Activated CD8-positive, alpha-beta memory T cell treated with anti-CD3 and anti-CD28 coated beads for 48 hours (primary cell): Measurements from ENCODE around the gene KANK2.

Experiments
- DNase-seq, 3 experiments: peaks; one replicate each; pipeline ENCODE4 v3.0.0-alpha.2; 2020; ENCODE audit warnings: low read depth in 2 of 3, low spot score in 2 of 3

KANK2 gene

GRCh38 chr19:11226716-11227166 is 29.4 kb upstream of the KANK2 start:
- DNase-seq = no peak

DNA sequence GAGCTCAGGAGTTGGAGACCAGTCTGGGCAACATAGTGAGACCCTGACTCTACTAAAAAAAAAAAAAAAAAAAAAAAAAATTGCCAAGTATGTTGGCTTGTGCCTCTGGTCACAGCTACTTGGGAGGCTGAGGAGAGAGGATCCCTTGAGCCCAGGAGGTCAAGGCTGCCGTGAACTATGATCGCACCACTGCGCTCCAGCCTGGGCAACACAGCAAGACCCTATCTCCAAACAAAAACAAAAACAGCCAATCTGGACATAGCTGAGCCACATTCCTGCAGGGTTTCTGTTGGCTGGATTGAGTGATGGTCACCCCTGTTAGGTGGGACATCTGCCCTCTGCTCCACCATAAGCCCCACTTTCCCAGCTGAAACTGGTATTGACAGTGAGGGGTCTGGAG is 28.5 kb upstream of the KANK2 start:
- DNase-seq = no peak

DNA sequence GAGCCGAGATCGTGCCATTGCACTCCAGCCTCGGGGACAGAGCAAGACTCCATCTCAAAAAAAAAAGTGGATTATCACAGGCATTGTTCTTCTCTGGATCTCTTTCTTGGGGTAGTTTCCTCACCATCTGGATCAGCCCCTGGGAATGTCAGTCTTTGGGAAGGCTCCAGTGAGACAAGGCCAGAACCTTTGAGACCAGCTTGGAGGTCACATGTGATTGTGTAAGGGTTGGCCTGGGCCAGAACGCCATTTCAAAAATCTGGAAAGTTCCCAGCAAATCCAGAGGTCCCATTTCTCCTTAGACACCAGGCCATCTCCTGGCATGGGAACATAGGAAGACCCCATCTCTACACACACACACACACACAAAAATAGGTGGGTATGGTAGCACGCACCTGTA is 27.8 kb upstream of the KANK2 start:
- no peak for DNase-seq

DNA sequence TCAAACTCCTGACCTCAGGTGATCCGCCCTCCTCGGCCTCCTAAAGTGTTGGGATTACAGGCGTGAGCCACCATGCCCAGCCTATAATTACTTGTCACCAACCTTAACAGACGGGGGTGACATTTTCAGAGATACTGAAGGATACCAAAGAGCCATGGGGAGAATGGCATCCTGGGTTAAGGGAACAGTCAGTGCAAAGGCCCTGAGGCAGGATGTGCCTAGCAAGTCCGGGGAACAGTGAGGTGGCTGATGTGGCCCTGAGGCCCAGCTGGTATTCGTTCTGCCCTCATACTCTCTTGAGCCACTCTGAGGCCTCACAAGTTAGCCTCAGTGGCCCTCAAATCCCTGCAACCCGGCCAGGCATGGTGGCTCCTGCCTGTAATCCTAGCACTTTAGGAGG is 27.1 kb upstream of the KANK2 start:
- DNase-seq = no peak

DNA sequence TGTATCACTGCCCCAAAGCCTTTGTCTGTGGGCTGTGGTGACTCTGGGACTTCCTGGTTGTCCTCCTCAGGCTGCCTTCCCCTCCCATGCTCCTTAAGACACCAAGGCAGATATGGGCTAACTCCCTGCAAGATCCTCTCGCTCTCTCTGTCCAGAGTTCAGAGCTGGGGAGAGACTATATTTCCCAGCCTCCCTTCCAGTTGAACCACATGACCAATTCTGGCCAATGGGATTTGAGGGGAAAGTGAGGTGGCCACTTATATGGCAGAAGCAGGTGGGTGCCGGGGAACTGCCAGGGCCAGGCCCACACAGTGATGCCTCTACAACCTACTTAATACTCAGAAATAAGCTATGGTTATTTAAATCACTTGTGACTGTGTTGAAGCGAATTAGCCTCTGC is 25.9 kb upstream of the KANK2 start:
- DNase-seq = no peak

GRCh38 chr19:11221082-11221598 is 23.8 kb upstream of the KANK2 start:
- DNase-seq = no peak

GRCh38 chr19:11214387-11214786 is 17.0 kb upstream of the KANK2 start:
- no peak for DNase-seq

DNA sequence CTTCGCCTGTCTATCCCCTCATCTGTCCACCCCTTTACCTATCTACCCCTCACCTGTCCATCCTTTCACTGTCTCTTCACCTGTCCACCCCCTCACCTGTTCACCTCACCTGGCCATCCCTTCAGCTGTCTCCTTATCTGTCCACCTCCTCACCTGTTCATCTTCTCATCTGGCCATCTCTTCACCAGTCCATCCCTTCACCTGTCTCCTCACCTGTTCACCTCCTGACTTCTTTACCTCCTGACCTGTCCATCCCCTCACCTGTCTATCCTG is 13.2 kb upstream of the KANK2 start:
- DNase-seq = no peak

- no peak for DNase-seq
Measured at GRCh38 chr19:11209839-11210655, 12.7 kb upstream of the KANK2 start.

DNA sequence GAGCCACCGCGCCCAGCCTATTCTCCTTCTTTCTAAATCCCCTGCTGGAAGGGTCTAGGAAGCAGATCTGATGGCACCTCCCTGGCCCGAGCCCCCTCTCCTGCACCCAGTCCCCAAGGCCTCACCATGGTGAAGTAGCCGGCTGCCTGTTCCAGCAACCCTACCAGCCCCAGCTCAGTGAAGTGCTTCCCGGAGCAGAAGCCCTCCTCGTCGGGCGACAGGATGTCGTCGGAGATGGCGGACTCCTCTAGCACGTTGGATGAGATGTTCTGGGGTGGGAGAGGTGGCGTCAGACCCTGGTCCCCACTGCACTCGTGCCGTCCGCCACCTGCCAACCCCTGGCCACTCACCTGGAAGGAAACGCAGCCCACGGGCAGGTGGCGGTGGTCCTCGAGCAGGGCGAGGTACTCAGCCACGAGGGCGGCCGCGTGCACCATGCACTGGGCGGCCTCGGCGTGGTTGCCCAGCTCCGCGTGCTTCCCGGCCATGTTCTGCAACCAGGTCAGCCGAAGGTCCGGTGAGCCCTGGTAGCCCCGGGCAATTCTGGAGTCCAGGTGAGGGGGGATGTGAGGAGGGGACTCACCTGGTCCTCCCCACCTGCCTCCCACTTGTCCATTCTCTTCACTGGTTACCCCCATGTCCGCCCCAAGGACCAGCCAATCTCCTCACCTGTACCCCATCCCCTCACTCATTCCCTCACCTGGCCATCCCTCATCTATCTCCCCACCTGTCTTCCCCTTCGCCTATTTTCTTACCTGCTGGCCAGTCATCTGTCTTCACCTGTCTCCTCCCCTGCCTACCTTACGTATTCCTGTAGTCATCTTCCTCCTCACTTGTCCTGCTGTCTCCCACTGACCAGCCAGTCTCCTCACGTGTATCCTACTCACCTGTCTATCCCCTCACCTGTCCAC is 11.5 kb upstream of the KANK2 start:
- DNase-seq = no peak

- no peak for DNase-seq
Measured at GRCh38 chr19:11205939-11206570, 8.7 kb upstream of the KANK2 start.

DNA sequence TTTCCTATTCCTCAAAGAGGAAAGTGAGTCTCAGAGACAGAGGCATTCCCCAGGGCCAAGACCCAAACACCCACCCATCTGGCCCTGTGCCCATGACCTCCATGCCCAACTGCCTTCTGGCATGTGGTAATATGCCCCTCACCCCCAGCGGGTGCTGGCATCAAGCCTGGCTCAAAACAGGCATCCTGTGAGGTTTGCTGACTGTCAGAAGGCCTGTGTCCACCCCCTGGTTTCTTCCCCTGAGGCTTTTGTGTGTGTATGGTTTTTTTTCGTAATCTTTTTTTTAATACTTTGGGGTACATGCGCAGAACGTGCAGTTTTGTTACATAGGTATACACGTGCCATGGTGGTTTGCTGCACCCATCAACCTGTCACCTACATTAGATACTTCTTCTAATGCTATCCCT is 7.6 kb upstream of the KANK2 start:
- no peak for DNase-seq

GRCh38 chr19:11204076-11204602 is 6.8 kb upstream of the KANK2 start:
- DNase-seq = no peak

GRCh38 chr19:11203194-11204075 is 6.1 kb upstream of the KANK2 start:
- DNase-seq = no peak

DNA sequence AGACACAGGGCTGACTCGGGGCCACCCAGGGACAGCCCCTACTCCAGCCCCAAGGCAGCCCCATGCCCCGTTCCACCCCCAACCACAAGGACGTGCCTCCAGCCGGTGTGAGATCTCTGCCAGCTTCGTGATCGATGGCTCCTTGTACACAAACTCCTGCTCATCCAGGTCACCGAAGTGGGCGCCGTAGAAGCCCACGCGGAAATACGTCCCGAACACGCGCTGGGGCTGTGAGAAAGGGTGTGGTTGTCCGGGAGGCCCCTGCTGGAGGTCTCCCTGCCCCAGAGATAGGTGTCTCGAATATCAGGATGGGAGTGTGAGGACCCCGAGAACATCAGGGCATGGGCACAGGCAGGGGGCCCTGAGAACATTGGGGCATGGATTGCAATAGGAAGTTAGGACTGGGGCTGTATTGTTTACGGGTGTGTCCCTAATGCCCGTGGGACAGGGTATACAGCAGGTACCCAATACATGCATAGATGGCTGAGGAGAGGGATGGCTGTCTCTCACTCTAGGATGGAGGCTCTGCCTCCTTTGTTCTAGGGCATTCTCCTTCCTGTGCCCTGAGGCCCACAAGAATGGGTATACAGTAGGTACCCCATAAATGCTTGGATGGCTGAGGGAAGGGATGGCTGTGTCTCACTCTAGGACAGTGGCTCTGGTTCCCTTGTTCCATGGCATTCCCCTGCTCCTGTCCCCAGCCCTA is 5.3 kb upstream of the KANK2 start:
- no peak for DNase-seq

GRCh38 chr19:11201791-11202190 is 4.4 kb upstream of the KANK2 start:
- no peak for DNase-seq

GRCh38 chr19:11200931-11201330 is 3.6 kb upstream of the KANK2 start:
- no peak for DNase-seq

DNA sequence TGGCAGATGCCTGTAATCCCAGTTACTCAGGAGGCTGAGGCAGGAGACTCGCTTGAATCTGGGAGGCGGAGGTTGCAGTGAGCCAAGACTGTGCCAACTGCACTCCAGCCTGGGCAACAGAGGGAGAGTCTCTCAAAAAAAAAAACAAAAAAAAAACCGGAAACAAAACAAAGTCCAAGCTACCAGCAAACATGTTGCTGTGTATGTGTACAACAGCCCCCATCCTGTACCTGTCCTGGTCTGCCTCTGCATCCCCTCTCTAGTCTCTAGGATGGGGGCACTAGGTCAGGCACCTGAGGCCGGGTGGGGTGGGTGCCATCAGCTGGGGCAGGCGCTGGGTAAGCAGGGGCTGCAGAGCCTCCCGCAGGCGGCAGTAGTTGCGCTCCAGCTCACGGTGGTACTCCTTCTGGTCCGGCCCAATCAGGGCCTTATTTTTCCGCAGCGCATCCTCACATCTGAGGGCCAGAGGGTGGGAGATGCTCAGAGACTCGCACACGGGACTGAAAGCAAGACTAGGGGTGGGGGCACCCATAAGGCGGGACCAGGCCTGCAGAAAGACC is 2.8 kb upstream of the KANK2 start:
- DNase-seq = no peak

GRCh38 chr19:11199517-11199916 is 2.2 kb upstream of the KANK2 start:
- DNase-seq = no peak
